ENCODE results near the gene SOX6. TPM values are rescaled to one million over a fixed set of nuclear protein-coding genes. Genes with fewer than 3 reads are reported as not detected.

Gene SOX6
- total RNA-seq, 3 donors from 2014 or later = 2.0 to 8.0 (median 7.9) TPM

- no peak for TF ChIP-seq POLR2A (IDR thresholded peaks at IDR 0.05)
- TF ChIP-seq POLR2AphosphoS5 (IDR thresholded peaks at IDR 0.05) = no peak
- TF ChIP-seq, protein P1, sequence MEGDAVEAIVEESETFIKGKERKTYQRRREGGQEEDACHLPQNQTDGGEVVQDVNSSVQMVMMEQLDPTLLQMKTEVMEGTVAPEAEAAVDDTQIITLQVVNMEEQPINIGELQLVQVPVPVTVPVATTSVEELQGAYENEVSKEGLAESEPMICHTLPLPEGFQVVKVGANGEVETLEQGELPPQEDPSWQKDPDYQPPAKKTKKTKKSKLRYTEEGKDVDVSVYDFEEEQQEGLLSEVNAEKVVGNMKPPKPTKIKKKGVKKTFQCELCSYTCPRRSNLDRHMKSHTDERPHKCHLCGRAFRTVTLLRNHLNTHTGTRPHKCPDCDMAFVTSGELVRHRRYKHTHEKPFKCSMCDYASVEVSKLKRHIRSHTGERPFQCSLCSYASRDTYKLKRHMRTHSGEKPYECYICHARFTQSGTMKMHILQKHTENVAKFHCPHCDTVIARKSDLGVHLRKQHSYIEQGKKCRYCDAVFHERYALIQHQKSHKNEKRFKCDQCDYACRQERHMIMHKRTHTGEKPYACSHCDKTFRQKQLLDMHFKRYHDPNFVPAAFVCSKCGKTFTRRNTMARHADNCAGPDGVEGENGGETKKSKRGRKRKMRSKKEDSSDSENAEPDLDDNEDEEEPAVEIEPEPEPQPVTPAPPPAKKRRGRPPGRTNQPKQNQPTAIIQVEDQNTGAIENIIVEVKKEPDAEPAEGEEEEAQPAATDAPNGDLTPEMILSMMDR (IDR thresholded peaks at IDR 0.05) = no peak
- H3K4me3 ChIP-seq = no peak overlapping the region
- H3K36me3 ChIP-seq = no peaks in the 10 kb centered on the region
- H3K27me3 ChIP-seq = no peaks in the 10 kb centered on the region
- intact Hi-C loops (cut with DNase I; ENCODE audit: low total_unique reads) = no loop called here
- H3K27ac ChIP-seq = no peak overlapping the region
- DNase-seq (ENCODE audit: low spot score in 2 of 2) = no peak
- no peaks in the 10 kb centered on the region for H3K9me3 ChIP-seq
- peaks cover 0 to 6% of the 10 kb centered on the region in 2 donors for H3K4me1 ChIP-seq
These were observed 385.7 kb downstream of the SOX6 start for GRCh38 chr11:15970506-15971214.

DNA sequence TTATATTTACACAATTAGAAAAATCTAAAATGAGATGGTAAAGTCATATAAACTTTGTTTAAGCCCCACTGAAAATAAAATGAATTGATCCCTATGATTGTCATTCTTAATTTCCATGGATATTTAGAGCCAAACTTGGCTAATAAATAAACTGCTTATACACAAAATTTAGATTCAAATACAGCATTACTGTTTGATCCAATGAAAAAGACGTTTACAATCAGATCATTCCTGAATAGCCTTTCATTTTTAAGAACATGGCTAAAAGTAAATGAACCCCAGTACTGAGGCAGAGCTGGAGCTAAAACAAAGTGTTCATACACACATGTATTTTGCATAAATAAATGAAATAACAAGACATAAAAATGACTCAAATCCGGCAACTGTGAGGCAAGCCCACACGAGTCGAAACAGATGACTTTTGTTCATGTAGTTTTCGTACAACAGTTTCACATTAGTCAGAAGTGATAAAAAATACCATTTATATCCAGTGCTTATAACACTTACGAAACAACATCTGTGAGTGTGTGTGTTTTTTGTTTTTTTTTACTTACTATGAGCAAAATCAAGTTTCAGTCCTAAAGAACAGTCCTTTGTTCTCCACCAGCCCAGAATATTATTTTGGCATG lies 386.5 kb downstream of the SOX6 start:
- Histone ChIP-seq H3K27me3 (no peaks in the 10 kb centered on the region), H3K9me3 (no peaks in the 10 kb centered on the region), H3K27ac (peak overlapping the region in 1 of 2 donors; percentile 26), H3K4me1 (peaks cover 0 to 6% of the 10 kb centered on the region in 2 donors), H3K4me3 (no peak overlapping the region), H3K36me3 (no peaks in the 10 kb centered on the region)
- TF ChIP-seq POLR2A (IDR thresholded peaks at IDR 0.05) (no peak), POLR2AphosphoS5 (IDR thresholded peaks at IDR 0.05) (no peak)
- TF ChIP-seq, protein P1 (IDR thresholded peaks at IDR 0.05) = no peak
- DNase-seq (ENCODE audit: low spot score in 2 of 2) = no peak
- intact Hi-C loops (cut with DNase I; ENCODE audit: low total_unique reads) = no loop called here

- Histone ChIP-seq H3K4me1 (peaks cover 0 to 6% of the 10 kb centered on the region in 2 donors), H3K9me3 (no peaks in the 10 kb centered on the region), H3K36me3 (no peaks in the 10 kb centered on the region), H3K27me3 (no peaks in the 10 kb centered on the region), H3K4me3 (no peak overlapping the region), H3K27ac (peak overlapping the region in 1 of 2 donors; percentile 43)
- intact Hi-C loops (cut with DNase I; ENCODE audit: low total_unique reads) = no loop called here
- TF ChIP-seq, protein P1 (IDR thresholded peaks at IDR 0.05) = no peak
- no peak for TF ChIP-seq POLR2A (IDR thresholded peaks at IDR 0.05)
- TF ChIP-seq POLR2AphosphoS5 (IDR thresholded peaks at IDR 0.05) = no peak
- DNase-seq (ENCODE audit: low spot score in 2 of 2) = no peak
These were observed 387.1 kb downstream of the SOX6 start for GRCh38 chr11:15969281-15969680.

DNA sequence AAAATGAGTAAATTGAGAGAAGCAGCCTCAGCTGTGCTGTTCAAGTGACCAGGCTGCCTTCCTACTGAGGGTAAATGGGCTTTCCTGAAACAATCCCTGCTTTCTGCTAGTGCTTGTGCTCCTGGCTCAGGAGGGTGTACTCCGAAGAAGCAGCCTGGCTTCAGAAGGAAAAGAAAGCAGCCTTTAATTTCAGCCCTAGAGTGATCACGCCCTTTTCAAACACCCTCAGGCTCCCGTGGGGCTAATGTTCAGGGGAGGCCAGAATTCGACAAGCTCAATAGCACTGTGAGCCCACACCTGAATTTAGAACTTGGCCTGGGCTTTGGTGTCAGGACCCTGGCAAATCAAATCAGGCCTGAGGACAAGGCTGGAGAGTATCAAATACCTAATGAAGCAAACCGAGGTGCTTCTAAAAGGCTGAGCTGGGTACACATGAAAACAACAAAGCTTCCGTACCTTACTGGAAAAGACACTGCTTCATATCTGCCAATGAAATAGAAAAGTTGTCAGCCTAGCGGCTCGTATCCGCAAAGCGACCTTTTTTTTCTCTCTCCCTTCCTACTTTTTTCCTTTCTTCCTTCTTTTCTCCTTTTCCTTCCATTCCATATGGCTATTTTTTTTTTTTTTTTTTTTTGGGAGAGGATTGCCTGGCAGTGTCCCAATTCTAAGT lies 387.8 kb downstream of the SOX6 start:
- no peak for DNase-seq (ENCODE audit: low spot score in 2 of 2)
- Histone ChIP-seq H3K4me3 (no peak overlapping the region), H3K36me3 (no peaks in the 10 kb centered on the region), H3K27me3 (no peaks in the 10 kb centered on the region), H3K4me1 (peaks cover 0 to 6% of the 10 kb centered on the region in 2 donors), H3K27ac (peak overlapping the region; percentile 61 to 76), H3K9me3 (no peaks in the 10 kb centered on the region)
- intact Hi-C loops (cut with DNase I; ENCODE audit: low total_unique reads) = no loop called here
- TF ChIP-seq, protein P1 (IDR thresholded peaks at IDR 0.05) = no peak
- TF ChIP-seq POLR2A (IDR thresholded peaks at IDR 0.05) (no peak), POLR2AphosphoS5 (IDR thresholded peaks at IDR 0.05) (no peak)

DNA sequence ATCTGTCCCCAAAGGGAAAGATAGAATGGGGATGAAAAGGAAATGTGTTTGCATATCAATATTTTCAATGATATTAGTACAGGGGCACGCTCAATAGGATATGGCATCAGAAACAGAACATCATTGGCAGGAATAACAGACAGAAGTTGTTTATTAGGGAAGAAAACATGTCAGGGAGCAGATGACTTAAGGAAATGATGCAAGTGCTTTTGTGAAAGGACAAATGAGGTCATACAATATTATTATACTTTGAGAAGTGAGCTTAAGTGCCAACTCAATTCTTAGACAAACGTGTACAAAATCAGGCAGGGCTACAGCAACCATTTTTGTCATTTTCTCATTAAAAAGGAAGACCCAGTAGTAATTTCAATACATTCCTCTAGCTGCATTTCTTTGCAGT lies 388.4 kb downstream of the SOX6 start:
- Histone ChIP-seq H3K4me1 (peaks cover 0 to 6% of the 10 kb centered on the region in 2 donors), H3K27ac (peak overlapping the region; percentile 61 to 76), H3K27me3 (no peaks in the 10 kb centered on the region), H3K4me3 (no peak overlapping the region), H3K9me3 (no peaks in the 10 kb centered on the region), H3K36me3 (no peaks in the 10 kb centered on the region)
- TF ChIP-seq, protein P1 (IDR thresholded peaks at IDR 0.05) = no peak
- TF ChIP-seq POLR2AphosphoS5 (IDR thresholded peaks at IDR 0.05) (no peak), POLR2A (IDR thresholded peaks at IDR 0.05) (no peak)
- intact Hi-C loops (cut with DNase I; ENCODE audit: low total_unique reads) = no loop called here
- no peak for DNase-seq (ENCODE audit: low spot score in 2 of 2)
